Neuronal stem cell (in vitro differentiated cells): ENCODE measurements around the gene PCDH1.

Experiments used
- DNase-seq: peaks from one replicate; pipeline ENCODE4 v3.0.0-alpha.2; 2013; ENCODE audit warnings: low spot score
- H2AFZ ChIP-seq: one replicate; pipeline ENCODE4 v1.6.1; 2013; ENCODE audit warnings: mild to moderate bottlenecking, low read length, inconsistent platforms
- H2AK5ac ChIP-seq: 2 replicates; pipeline ENCODE4 v1.6.1; 2013; ENCODE audit warnings: low read depth, mild to moderate bottlenecking, inconsistent platforms, low read length, moderate library complexity, mixed read lengths
- H2BK120ac ChIP-seq: 2 replicates; pipeline ENCODE4 v1.6.1; 2013; ENCODE audit warnings: low read depth, mild to moderate bottlenecking, inconsistent platforms, low read length, moderate library complexity, mixed read lengths
- H2BK12ac ChIP-seq: one replicate; pipeline ENCODE4 v1.6.1; 2013; ENCODE audit warnings: low read length, inconsistent platforms
- H2BK15ac ChIP-seq: 2 replicates; pipeline ENCODE4 v1.6.1; 2013; ENCODE audit warnings: mild to moderate bottlenecking, low read length, inconsistent platforms, mixed read lengths
- H2BK5ac ChIP-seq: one replicate; pipeline ENCODE4 v1.6.1; 2013; ENCODE audit warnings: inconsistent platforms, mild to moderate bottlenecking, low read length, moderate library complexity
- H3K14ac ChIP-seq: one replicate; pipeline ENCODE4 v1.6.1; 2013; ENCODE audit warnings: low read length, inconsistent platforms
- H3K18ac ChIP-seq: 2 replicates; pipeline ENCODE4 v1.6.1; 2013; ENCODE audit warnings: low read length, inconsistent platforms
- H3K23ac ChIP-seq: 2 replicates; pipeline ENCODE4 v1.6.1; 2013; ENCODE audit warnings: low read depth, mild to moderate bottlenecking, mixed read lengths, low read length, inconsistent platforms; ENCODE audit not compliant: poor library complexity
- H3K27ac ChIP-seq: replicated peaks from 3 replicates; pipeline ENCODE4 v1.5.1; 2013; ENCODE audit warnings: low read length, inconsistent platforms
- H3K27me3 ChIP-seq, 3 experiments: 2 replicates each; pipeline ENCODE4 v1.6.1; 2013; ENCODE audit warnings: low read length in 3 of 3, mild to moderate bottlenecking in 2 of 3, inconsistent platforms in 1 of 3, low read depth in 1 of 3, mixed read lengths in 1 of 3, moderate library complexity in 1 of 3; ENCODE audit not compliant: control insufficient read depth in 3 of 3, insufficient read depth in 3 of 3
- H3K36me3 ChIP-seq, 2 donors: replicated peaks in 1 of 2; 2 replicates each; pipeline ENCODE4 v1.6.1; 2013; ENCODE audit warnings: low read length in 2 of 2; ENCODE audit not compliant: control insufficient read depth in 2 of 2, insufficient read depth in 2 of 2
- H3K4ac ChIP-seq: 2 replicates; pipeline ENCODE4 v1.6.1; 2013; ENCODE audit warnings: inconsistent platforms, mild to moderate bottlenecking, low read length, moderate library complexity
- H3K4me1 ChIP-seq, 2 donors: 1 replicate in 1 of 2; 2 replicates in 1 of 2; pipeline ENCODE4 v1.6.1; 2013; ENCODE audit warnings: low read length in 2 of 2, low read depth in 1 of 2; ENCODE audit not compliant: control insufficient read depth in 2 of 2, insufficient read depth in 1 of 2
- H3K4me2 ChIP-seq: one replicate; pipeline ENCODE4 v1.6.1; 2013; ENCODE audit warnings: mild to moderate bottlenecking, low read length, inconsistent platforms; ENCODE audit not compliant: insufficient read depth, poor library complexity, severe bottlenecking
- H3K4me3 ChIP-seq, 2 donors: 2 replicates each; pipeline ENCODE4 v1.5.1; 2013; ENCODE audit warnings: low read length in 2 of 2, mild to moderate bottlenecking in 2 of 2, inconsistent platforms in 1 of 2, moderate library complexity in 1 of 2
- H3K79me1 ChIP-seq: one replicate; pipeline ENCODE4 v1.6.1; 2013; ENCODE audit warnings: low read depth, mild to moderate bottlenecking, inconsistent platforms, low read length, moderate library complexity
- H3K9ac ChIP-seq: one replicate; pipeline ENCODE4 v1.6.1; 2013; ENCODE audit warnings: mild to moderate bottlenecking, low read depth, low read length, inconsistent platforms; ENCODE audit not compliant: poor library complexity
- H3K9me3 ChIP-seq, 2 donors: replicated peaks in 1 of 2; 2 replicates each; pipeline versions ENCODE3 to v1.6.1; 2013; ENCODE audit warnings: low read length in 2 of 2, mild to moderate bottlenecking in 2 of 2, inconsistent platforms in 1 of 2, low read depth in 1 of 2, mixed read lengths in 1 of 2, moderate library complexity in 1 of 2; ENCODE audit not compliant: control insufficient read depth in 2 of 2, insufficient read depth in 1 of 2
- H4K8ac ChIP-seq: one replicate; pipeline ENCODE4 v1.6.1; 2013; ENCODE audit warnings: low read depth, mild to moderate bottlenecking, inconsistent platforms, low read length, moderate library complexity
- H4K91ac ChIP-seq: one replicate; pipeline ENCODE4 v1.6.1; 2013; ENCODE audit warnings: low read length, low read depth, mild to moderate bottlenecking, inconsistent platforms; ENCODE audit not compliant: poor library complexity
- whole genome bisulfite sequencing, 2 donors: extraction: QIAGEN DNeasy Blood & Tissue Kit; methylation state at CpG; one replicate each; pipeline ENCODE4 v1.1.7; 2013; ENCODE audit warnings: missing lambda C conversion rate in 2 of 2, mixed read lengths in 1 of 2; ENCODE audit not compliant: insufficient read length in 2 of 2, insufficient replicate concordance in 1 of 2; ENCODE audit errors: extremely low coverage in 2 of 2; 5-methylcytosine and 5-hydroxymethylcytosine counted together

The PCDH1 gene

DNA sequence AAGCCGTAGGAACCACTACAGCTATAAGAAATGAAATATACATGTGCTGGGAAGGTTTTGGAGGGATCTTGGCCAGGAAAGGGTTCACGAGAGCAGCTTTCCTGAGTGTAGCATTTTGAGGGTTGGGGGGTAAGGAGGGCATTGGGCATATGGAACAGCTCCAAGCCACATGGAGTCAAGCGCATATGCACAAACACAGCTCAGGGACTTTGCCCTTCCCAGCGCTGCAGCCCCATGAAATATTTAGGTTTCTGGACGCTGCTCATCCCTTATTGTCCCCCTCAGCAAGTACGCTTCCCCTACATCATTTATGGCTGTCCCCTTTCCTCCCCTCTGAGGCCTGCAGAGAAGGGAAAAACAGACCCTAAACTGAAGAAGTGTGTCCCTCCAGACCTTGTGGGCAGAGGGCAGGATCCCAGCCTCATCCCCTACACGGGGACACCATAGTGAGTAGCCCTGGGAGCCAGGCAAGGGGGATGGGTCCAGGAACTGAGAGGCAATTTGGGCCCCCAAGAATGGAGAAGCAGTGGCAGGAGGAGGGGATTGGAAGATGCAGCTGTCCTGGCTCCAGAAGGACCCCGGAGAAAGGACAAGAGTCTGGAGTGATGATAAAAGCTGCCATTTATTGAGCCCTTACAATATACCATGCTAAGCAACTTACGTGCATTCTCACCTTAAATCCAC, 33.7 kb downstream of the PCDH1 start:
- H3K18ac ChIP-seq = peak overlapping the region; percentile 54
- no peak overlapping the region for H2BK15ac ChIP-seq
- H3K27me3 ChIP-seq = no peaks in the 10 kb centered on the region
- H4K91ac ChIP-seq = no peak overlapping the region
- no CpG with 5 or more reads among the region's 9 CpGs for WGBS, 2 donors
- no peak overlapping the region for H3K27ac ChIP-seq
- H3K14ac ChIP-seq = no peak overlapping the region
- no peaks in the 10 kb centered on the region for H3K9me3 ChIP-seq
- H2BK12ac ChIP-seq = no peak overlapping the region
- no peak overlapping the region for H2AFZ ChIP-seq
- no peak overlapping the region for H2AK5ac ChIP-seq
- H3K4me1 ChIP-seq = peaks cover 31 to 52% of the 10 kb centered on the region in 2 donors
- H3K4me2 ChIP-seq = no peak overlapping the region
- no peak overlapping the region for H3K4me3 ChIP-seq
- no peak overlapping the region for H3K4ac ChIP-seq
- no peak overlapping the region for H2BK5ac ChIP-seq
- H3K36me3 ChIP-seq = no peaks in the 10 kb centered on the region
- H4K8ac ChIP-seq = no peak overlapping the region
- no peak overlapping the region for H3K9ac ChIP-seq
- H3K23ac ChIP-seq = no peak overlapping the region
- H2BK120ac ChIP-seq = no peak overlapping the region
- no peaks in the 10 kb centered on the region for H3K79me1 ChIP-seq
- DNase-seq = no peak

DNA sequence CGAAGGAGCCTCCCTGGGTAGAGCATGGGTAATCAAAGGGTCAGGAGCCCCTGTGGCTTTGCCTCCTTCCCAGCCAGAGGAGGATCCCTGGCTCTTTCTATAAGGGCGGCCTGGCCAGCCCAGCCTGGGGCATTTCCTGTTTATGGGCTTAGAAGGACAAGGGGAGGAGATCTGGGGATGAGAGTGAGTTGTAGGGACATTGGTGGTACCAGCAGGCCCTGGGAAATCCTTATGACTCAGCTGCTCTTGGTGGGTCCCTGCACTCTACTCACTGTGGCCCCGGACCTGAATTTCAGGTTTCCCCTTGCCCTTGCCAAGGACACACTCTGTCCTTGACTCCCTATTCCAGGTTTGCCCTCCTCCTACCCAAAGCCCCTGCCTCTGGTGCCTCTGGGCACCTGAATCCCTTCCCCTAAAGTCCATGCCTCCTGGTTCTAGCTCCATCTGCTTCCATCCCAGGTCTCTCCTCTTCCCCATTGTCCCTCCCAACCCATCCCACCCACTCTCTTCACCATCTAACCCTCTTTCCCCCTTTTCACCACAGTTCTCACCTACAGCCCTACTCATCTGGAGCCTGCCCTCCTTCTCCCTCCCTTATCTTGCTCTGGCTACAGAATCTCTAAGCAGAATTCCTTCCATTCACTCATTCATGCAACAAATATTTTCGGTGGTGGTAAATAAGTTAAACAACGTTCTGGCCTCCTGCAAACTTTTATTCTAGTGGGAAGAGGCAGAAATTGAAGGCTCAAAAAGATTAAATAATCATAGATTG, 34.9 kb downstream of the PCDH1 start:
- H4K8ac ChIP-seq = no peak overlapping the region
- H3K27ac ChIP-seq = no peak overlapping the region
- no peak for DNase-seq
- no peak overlapping the region for H3K4ac ChIP-seq
- no peak overlapping the region for H3K14ac ChIP-seq
- WGBS, 2 donors = no CpG with 5 or more reads among the region's 5 CpGs
- H3K9ac ChIP-seq = no peak overlapping the region
- H4K91ac ChIP-seq = no peak overlapping the region
- no peak overlapping the region for H2BK5ac ChIP-seq
- peaks cover 29 to 52% of the 10 kb centered on the region in 2 donors for H3K4me1 ChIP-seq
- H3K27me3 ChIP-seq = no peaks in the 10 kb centered on the region
- no peaks in the 10 kb centered on the region for H3K36me3 ChIP-seq
- no peak overlapping the region for H3K23ac ChIP-seq
- no peaks in the 10 kb centered on the region for H3K9me3 ChIP-seq
- peak overlapping the region; percentile 27 for H2AK5ac ChIP-seq
- no peak overlapping the region for H2BK120ac ChIP-seq
- H3K4me3 ChIP-seq = no peak overlapping the region
- H2BK15ac ChIP-seq = peak overlapping the region; percentile 11
- H3K4me2 ChIP-seq = no peak overlapping the region
- no peak overlapping the region for H2BK12ac ChIP-seq
- H2AFZ ChIP-seq = no peak overlapping the region
- H3K79me1 ChIP-seq = no peaks in the 10 kb centered on the region
- H3K18ac ChIP-seq = peak overlapping the region; percentile 54

DNA sequence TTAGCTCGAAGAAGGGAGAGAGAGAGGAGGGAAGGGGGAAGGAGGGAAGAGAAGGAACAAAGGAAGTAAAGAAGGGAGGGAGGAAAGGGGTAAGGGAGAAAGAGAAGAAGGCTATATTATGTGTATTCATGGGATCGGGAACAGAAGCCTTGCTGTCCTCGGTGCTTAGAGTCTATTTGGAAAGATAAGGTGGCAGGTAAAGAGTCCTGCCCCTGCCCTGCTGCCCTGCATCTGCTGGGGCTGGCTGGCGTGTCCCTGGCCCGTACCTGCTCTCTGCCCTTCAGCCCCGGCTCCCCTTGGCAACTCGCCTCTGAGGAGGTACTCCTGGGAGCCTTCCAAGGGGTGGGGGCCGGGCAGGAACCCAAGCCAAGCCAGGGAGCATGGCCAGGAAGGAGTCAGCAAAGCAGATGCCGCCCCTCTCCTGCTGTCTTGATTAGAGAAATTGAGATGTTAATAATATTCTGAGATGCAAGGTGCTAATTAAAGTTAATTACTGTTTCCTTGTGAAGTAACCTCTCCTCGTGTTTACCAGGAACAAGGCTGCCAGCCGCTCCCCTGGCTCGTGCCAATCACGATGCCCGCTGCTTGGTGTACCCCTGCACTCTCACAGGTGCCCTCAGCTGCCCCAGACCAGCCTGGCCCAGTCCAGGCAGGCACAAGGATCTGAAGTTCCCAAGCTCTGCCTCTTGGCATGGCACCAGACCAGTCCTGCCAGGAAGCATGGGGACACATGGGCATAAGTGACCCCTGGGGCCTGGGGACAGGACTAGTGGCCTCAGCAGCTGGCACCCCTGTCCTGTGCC, 36.6 kb downstream of the PCDH1 start:
- no peaks in the 10 kb centered on the region for H3K27me3 ChIP-seq
- H2BK5ac ChIP-seq = no peak overlapping the region
- peak overlapping the region; percentile 67 for H3K18ac ChIP-seq
- peak overlapping the region; percentile 35 for H3K9ac ChIP-seq
- no peaks in the 10 kb centered on the region for H3K79me1 ChIP-seq
- H2BK15ac ChIP-seq = no peak overlapping the region
- no peak overlapping the region for H2AK5ac ChIP-seq
- no peak overlapping the region for H3K4me3 ChIP-seq
- peak overlapping the region; percentile 32 for H3K23ac ChIP-seq
- no peaks in the 10 kb centered on the region for H3K36me3 ChIP-seq
- H4K8ac ChIP-seq = no peak overlapping the region
- WGBS, 2 donors = no CpG with 5 or more reads among the region's 14 CpGs
- H4K91ac ChIP-seq = no peak overlapping the region
- peak overlapping the region; percentile 56 for H3K14ac ChIP-seq
- H2BK120ac ChIP-seq = no peak overlapping the region
- H2AFZ ChIP-seq = no peak overlapping the region
- no peak overlapping the region for H3K4ac ChIP-seq
- no peaks in the 10 kb centered on the region for H3K9me3 ChIP-seq
- no peak overlapping the region for H3K27ac ChIP-seq
- peak overlapping the region; percentile 47 for H2BK12ac ChIP-seq
- H3K4me1 ChIP-seq = peaks cover 33 to 57% of the 10 kb centered on the region in 2 donors
- no peak overlapping the region for H3K4me2 ChIP-seq
- DNase-seq = no peak
